HG03354 (cell line): ENCODE data around the gene HOXD11.

ENCODE experiments used
- ATAC-seq: cut with Tn5 transposase; IDR thresholded peaks from one replicate; pipeline ENCODE4 v1.9.1; 2021; ENCODE audit warnings: mild to moderate bottlenecking; ENCODE audit not compliant: unreplicated experiment, poor library complexity, severe bottlenecking

Gene HOXD11

DNA sequence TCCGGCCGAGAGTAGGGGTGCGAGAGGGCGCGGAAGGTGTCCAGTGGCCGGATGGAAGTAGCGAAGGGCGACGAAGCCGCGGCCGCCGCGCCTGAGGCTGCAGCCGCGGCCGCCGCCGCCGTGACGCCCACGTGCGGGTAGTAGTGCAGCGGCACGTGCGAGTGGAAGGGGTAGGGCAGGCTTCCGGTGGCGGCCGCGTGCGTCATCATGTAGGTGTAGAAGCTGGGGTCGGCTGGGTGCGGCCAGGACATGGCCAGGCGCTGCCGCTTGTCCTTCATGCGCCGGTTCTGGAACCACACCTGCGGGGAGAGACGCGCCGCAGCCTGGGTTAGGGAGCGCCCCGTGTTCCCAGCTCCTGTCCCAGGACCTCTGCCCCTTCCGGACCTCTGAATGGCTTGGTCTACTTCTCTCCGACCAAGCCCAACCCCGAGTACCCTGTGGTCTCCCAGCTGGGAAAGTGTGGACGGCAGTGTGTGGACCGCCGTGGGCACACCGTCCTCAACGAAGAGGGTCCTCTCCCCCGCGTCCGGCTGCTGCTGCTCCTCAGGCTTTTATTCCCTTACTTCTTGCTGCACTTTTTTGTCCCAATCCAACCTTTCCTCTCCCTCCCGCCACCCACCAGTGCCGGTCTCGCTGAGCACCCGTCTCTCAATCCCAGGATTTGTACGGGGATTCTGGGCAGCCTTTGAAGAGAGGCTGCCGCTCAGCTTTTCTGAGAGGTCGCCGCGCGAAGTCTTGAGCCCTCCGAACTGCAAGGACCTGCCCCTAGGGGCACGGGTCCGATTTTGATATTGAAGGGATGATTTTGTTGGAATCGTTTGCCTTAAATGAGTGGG, 26.3 kb upstream of the HOXD11 start:
- ATAC-seq = no peak

DNA sequence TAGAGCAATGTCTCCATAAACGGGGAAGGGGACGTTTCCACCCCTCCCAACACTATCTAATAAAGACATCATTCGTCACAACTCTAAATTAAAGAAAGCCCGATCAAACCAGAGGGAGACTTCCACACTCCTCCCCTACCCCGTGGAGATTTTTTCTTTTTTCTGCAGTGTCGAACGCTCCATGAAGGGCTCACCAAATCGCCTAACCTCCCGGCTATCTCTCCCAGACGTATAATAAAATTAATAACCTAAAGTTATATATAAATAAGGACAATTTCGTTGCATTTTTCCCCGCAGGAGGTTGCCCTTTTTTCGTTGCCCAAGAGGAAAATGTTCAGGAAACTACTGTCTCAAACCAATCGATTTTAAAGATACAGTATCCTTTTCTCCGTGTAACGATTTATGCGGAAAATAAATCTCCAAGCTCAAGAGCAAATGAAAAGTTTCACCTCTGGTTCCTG, 25.7 kb upstream of the HOXD11 start:
- no peak for ATAC-seq

DNA sequence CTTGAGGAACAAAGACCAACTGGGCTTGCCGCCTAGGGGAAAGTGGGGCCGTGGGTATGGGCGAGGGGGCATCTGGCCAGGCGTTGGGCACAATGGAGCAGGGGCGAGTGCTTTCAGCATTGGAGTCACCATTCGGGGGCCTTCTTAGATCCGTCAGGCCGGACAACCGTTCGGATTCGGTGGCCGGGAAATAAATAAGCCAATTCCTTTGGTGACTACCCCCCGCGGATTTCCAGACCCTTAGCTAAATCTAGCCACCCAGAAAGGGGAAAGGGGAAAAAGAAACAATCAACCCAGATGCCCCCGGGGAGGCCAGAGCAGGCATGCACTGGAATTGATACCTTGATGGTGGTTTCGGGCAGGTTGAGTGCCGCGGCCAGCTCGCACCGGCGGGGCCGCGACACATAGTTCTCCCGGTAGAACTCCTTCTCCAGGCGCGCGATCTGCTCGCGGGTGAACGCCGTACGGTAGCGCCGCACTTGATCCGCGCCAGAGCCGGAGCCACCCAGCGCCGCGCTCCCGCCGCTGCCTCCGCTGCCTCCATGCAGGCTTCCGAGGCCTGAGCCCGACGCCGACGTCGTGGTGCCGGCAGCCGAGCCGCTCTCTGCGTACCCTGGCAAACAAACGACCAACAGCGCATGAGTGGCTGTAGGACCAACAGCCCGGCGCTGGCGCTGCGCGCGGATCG, 25.1 kb upstream of the HOXD11 start:
- ATAC-seq = no peak

DNA sequence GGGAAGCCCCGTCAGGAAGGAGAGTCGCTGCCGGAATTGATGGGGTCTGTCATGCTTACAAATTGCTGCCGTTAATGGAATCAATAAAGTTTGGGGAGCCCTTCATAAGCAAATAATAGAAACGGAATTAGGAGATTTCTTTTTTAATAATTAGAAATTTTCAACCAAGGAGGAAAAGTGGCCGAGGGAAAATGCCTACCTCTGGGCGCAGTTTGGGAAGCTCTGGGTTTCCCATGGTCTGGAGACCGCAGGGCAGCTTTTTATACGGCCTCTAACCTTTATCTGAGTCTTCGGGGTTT, 24.6 kb upstream of the HOXD11 start:
- no peak for ATAC-seq

DNA sequence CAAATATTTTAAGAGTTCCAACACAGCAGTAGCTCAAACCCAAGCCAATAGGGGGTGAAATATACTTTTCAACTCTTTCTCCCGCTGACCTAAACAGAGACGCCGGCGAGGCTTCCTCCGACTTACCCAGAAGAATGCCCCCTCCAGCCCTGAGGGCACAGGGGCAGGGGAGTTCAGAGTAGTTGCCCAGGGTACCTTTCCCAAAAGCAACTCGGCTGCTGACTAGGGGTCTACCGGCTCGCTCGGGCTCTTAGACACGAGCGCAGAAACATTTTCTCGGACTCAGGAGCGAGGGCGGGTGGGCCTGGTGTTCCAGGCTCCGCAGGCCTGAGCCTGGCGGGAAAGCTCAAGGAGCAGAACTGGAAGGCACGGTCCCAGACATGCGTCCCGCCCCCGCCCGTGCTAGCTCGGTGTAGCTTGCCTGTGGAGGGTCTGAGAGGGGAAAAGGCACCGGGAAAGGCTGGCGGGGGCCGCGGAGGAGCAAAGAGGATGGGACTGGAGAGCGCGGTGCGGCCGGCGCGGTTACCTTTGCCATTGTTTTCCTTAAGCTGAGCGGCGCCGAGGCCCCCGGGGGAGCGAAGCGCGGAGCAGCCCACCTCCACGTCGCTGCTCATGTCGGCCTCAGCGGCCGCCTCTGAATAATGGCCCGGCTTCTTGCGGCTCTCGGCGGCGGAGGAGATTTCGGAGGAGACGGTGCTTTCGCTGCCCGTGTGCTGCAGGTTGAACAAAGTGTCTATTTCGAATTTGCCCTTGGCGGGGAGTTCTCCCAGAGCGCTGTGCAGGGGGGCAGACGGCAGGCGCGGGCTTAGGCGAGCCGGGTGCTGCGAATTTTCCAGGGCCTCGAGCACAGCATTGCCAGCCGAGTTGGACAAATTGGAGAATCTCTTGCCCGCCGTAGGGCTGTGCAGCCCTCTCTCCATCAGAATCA, 24.0 kb upstream of the HOXD11 start:
- ATAC-seq = no peak

DNA sequence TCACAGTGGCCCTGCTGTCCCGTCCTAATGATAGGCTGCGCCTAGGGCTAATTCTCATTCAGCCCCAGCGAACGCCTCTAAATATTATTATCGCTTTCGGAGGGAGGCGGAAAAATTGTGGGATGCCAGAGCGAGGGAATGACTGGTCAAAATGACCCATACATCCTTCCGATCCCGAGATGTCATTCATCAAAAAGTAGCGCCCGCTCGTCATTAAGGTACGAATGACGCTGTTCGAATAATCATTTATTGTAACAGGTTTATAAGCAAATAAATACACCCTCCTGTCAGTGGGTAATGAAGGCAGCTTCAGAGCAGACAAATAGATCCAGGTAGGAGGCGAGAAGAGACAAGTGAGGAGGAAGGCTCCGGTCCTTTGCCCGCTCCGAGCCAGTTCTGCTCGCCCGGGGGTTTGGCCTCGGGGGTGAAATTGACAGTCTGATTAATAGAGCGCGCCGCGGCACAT, 23.3 kb upstream of the HOXD11 start, which contains the start of gene EVX2:
Gene EVX2 (minus strand): TSS at position 167 of the 466 bp plus-strand sequence. CDS start 186 bp downstream, outside the sequence.
- no peak for ATAC-seq

DNA sequence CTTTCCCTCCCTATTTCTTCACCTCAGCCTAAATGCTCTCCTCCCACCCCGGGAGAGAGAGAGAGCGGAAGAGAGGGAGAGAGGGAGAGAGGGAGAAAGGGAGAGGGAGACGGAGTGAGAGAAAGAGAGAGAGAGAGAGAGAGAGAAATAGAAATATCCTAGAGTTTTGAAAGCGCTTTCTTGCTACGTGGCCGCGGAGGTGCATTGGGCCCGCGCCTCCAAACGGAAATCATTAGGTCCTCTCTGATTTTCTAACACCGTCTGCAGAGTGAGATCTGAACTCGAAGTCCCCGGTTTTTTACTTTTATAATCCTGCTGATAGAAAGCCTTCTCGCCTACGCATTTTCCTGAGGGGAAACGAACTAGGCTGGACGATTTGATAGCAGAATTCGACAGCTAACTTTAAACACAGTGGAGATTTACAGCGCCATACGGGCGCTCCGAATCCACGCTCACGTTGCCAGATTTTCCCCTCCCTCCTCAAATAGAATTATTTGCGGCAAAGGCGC, 22.4 kb upstream of the HOXD11 start:
- ATAC-seq = no peak

DNA sequence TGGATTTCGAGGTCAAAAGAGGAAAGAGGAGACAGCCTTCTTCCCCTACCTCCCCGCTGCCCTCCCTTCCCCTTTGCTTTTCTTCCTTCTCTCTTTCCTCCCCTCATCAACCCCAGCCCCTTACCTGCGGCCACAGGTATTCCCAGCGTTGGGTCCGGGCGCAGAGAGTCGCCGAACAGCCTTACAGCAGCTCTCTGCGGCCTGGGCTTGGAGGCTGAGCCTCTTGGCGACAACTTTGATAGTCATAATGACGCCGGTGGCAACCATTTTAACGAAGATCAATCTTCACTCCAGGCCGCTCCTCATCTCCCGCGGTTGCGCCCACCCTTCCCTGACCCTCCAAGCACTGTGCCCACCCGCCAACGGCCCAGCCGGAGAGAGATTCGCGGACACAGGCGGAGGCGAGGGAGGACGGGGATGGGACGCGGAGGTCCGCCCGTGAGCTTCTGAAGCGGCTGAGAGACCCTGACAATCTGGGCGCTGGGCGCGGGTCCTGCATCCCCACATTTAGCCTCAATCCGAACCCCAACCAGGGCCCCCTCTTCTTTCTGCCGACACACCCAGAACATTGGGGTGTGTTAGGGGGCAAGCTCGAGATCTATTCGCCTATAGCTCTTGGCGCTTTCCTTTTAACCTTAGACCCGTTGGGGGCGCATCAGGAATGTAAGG, 21.8 kb upstream of the HOXD11 start:
- no peak for ATAC-seq

DNA sequence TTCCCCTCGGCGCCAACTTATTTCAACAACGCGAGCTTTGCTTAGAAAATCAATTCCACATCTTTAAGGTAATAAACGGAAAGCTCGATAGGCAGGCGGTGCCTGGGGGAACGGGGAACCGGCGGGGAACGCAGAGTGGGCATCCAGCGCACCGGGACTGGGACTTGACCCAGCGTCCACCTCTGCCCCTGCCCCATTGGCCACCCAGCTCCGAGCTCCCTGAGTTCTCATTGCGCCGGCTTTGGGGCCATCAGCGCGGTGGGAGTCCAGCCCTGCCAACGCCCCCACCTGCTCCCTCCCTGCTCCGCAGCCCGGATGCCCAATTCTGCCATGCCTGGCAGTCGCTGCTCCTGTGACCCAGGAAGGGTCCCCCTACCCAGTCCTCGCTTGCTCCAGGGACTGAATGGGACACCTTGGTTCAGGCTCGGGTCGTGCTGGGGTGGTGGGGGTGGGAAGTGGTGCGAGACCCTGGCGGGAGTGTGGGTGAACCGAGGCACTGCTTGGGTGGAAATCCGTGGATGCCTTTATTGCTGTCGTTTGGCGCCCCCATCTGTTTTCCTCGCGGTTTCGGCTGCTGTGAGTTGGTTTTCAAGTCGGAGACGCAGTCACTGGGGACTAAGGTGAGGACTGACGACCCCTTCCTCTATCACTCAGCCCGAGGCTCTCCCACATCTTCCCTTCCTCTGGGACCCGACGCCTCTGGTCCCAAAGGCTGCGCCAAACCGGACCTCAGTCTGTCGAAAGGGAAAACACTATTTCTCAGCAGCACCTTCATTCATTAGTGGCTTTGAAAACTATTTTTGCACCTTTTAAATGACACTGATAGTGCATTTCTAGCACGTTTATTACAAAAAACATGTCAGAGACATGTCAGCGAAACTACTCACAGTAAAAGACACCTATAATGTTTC, 21.0 kb upstream of the HOXD11 start:
- no peak for ATAC-seq

DNA sequence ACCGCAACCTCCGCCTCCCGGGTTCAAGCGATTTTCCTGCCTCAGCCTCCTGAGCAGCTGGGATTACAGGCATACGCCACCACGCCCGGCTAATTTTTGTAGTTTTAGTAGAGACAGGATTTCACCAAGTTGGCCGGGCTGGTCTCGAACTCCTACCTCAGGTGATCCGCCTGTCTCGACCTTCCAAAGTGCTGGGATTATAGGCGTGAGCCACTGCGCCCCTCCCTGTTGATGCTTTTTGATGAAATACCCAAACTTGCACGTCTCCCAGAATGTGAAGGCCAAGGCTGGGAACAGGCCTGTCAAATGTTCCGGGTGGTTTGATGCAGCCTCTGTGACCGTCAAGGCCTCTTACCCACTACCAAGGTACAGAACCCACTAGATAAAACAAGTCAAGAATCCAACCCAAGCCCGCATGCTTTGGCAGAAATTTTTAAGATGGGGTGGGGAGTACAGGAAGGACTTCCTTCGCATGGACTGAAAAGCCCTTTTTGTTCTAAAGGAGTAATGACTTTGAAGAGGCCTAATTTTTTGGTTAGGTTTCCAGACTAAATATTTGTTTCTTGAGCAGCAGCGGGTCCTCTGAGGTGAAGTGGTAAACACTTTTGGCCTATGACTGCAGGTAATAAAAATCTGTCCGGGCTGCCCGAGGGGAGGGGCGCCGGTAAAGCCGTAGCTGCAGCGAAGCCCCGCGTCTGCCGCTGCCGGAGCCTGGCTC, 19.6 kb upstream of the HOXD11 start:
- ATAC-seq = no peak

DNA sequence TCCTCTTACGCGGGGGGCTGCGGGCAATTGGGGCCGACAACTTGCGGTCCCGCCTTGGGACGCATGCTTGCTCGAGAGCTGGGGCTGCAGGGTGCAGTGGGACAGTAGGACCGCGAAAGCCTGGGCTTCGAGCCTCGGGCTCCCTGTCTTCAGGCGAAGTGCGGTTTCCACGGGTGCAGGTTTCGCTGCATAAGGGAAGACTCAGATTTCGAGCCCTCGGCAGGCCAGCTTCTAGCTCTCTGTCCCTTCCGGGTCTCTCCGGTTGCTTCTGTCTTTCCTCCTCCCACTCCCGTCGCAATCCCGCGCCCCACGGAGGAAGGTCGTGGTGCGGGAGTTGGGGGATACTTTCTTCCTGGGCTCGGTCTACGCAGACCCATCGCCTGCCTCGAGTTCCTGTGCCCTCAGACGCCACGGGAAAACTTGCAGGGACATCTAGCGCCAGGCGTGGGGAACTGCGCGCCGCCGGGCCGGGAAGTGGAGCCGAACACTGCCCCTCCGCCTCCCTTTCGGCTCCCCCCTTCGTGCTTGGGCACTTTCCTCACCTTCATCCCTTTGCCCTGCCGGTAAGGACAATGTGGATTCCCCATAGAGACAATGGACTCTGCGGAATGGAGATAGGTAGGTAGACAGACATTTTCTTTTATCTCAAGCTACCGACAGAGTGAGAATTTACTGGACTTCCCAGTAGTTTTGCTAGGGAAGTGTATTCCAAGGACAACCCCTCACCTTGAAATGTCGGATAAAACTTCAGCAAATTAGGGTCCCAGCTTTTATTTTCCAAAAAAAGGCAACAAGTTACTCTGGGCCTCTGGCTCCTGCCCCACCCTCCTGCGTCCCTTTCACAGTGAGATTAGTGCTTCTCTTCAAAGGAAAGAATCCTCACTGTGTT, 18.8 kb upstream of the HOXD11 start:
- no peak for ATAC-seq

DNA sequence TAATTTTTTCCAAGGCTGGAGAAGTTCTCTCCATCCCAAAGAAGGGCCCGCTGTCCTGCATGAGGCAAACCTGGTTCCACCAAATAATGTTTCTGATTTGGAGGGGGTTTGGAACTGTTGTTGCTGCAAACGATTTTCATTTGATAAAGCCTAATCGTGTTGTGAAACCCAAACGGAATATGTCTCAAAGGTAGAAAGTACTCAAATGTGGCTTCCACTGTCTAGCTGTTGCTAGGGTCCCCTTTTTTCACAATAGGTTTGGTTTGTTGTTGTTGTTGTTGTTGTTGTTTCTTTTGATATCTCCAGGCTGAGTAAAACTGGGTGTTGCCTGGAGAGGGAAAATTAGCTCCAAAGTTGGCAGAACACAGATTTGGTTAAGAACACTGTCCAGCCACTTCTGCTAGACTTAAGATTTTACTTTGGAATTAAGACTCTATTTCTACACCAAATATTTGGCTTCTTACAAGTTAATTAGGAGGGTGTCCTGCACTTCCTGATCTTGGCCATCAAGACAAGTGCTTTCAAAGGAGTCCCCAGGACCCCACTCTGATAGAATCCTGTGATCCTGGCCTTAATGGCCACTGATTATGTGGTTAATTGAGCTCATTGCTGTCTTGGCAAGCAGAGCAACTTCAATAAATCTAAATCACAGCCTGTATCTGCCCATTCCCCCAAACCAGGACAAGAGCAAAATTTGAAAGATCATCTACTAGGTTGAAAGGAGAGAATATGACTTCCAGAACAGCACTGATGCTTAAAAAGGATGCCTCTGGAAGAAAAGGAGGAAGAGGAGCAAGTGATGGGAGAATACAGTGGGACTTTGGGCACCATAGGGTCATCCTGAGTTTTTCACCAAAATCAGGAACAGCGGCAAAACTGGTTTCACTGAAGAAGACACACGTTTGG, 17.9 kb upstream of the HOXD11 start:
- no peak for ATAC-seq

DNA sequence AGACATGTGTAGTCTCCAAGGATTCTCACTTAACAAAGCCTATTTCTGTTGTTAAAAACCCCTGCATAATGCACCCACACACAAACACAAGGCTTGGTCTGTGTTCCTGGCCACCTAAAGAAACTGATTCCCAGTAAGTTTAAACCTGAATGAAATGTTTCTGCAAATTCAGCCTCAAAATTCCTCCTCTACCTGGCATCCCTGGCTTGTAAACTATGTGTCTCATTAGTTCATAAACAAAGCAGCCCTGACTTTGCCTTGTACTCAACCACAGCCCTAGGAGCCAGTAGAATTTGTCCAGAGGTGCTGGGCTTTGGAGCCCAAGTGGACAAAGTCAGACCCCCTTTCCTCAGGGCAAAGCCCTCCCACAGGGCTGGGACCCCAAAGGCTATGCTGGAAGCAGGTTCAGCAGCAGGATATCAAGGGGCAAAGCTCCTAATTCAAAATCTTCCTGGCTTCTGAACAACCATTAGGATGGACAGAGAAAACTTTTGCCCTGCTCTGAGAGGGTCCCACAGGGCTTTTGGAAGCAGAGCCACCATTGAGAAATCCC, 17.2 kb upstream of the HOXD11 start:
- no peak for ATAC-seq

DNA sequence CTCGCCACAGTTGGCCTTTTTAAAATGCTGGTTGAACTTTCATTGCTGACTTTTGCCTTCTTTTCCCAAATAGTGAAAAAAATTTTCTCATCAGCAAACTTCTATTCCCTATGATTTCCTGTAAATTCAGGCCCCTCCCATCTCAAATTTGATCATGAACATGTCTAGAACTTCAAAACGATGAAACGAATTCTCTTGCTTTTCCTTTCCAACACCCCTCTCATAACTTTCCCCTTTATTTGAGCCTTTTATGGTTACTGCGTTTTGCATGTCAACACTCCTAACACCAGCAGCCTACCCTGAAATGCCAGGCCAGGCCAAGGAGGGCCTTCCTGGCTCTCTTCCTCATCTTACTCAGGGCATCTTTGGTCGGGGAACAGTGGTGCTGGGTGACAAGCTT, 16.2 kb upstream of the HOXD11 start:
- ATAC-seq = no peak

DNA sequence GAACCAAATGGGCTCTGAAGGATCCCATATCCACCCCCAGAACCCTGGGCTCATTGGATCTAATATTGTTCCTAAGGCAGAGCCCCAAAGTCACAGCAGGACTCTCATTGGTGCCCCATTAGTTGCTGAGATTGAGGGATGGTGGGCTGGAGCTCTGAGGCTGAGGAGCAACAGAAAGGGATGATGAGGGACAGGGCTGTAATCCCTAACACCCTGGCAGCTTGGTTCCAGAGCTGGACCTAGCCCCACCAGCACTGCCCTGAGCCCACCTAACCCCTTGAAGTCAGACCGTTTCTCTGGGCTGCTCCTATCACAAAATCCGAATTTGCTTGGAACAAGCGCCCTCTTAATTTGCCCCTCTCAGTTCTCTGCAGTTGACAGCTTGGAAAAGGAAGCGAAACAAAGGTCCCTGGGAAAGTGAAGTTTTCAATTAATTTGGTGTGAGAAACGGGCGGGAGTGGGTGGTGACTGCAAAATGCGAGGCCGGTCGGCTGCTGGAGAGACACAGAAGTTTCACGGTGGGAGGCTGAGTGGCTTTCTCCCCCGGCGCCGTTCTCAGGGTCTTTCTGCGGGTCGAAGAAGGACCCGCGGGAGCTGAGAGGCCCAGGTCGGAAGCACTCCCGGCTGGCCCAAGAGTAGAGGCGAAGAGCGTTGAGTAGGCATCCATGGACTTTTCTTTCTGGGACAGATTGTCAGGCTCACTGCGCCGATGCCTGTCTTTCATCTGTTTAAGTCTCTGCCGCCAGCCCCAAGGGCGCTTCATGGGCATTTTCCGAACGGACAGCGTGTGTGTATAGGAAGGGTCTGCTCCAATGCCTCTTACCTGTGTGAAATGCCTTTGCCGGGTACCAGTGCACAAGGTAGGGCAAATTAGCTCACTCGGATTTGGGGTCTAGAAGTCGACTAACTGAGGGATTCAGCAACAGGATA, 15.5 kb upstream of the HOXD11 start:
- no peak for ATAC-seq
